Glomerular visceral epithelial cell (primary cell): ENCODE data around the gene PREX1.
A peak's percentile ranks its signal among the peaks of the same experiment; 100 is the strongest.

Experiments
- DNase-seq: peaks from one replicate; pipeline ENCODE4 v3.0.0-alpha.2; 2016; ENCODE audit errors: extremely low spot score

PREX1 gene

DNA sequence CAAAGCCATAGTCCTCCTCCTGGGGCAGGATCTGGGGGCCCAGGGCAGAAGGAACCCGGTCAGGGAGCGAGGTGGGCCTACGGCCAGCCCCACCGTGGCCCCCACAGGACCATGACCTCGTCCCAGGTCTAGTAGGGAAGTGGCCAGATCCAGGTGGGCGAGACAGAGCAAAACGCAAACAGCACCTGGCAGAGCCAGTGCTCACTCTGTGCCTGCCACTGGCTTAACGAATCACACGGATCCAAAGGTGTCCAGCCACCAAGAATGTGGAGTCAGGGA, 169.7 kb downstream of the PREX1 start:
- no peak for DNase-seq

- DNase-seq: peak; percentile 75
Measured at GRCh38 chr20:48657426-48658197, 170.2 kb downstream of the PREX1 start.

- peak; percentile 16 for DNase-seq
Measured at GRCh38 chr20:48656661-48657211, 171.1 kb downstream of the PREX1 start.

DNA sequence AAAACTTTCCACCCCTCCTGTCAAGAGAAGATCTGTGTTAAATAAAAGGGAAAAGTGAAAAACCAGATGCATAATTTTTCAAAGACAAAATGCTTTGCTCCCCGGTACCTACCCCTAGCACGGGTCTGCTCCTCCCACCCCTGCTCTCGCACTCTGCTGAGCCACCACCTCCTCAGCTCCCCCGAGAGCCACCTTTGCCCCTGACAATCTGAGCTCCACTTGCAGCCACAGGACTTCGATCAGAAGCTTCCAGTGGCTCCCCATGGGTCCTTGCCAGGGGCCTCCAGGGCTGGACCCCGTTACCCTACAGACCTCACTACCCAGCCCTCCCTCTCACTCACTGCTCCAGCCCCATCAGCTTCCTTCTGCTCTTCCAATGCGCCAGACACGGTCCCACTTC, 171.7 kb downstream of the PREX1 start:
- no peak for DNase-seq

GRCh38 chr20:48653706-48654051, 174.1 kb downstream of the PREX1 start:
- DNase-seq: no peak

DNA sequence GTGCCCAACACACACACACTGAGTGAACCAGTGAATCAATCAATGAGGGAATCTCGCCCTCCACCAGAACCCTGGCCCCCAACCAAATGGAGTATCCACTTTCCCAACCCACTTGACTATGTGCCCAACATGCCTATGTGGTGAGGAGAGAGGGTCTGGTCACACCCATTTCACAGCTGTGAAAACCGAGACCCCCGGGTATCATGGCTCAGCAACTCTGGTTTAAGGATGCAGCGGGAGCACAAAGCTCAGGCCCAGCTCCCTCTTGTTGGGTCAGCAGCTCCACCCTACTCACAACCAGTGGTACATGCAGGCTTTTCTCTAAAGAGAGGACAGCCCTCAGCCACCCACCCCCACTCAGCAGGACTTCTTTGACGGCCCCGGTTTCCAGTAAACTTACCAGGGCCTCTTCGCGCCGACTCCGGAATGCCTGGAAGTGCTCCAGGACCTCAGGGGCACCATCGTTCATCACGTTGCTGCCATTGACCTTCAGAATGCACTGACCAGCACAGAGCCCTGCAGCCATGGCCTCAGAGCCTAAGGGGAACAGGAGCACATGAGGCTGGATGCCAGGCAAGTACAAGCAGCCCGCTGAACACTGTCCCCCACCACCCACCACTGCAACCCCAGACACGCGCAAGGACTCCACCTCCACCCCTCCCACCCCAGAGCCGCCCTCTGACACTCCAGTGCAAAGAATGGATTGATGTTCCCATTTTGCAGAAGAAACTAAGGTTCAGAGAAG, 174.7 kb downstream of the PREX1 start:
- no peak for DNase-seq

DNA sequence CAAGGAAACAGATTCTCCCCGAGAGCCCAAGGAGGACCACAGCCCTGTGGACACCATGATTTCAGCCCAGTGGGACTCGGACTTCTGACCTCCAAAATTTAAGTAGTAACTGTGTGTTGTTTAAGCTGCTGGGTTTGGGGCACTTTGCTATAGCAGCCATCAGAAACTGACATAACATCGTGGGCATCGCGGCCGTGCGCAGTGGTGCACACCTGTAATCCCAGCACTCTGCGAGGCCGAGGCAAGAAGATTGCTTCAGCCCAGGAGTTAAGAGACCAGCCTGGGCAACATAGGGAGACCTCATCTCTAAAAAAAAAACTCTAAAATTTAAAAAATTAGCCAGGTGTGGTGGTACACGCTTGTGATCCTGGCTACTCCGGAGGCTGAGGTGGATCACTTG, 175.8 kb downstream of the PREX1 start:
- DNase-seq: no peak

DNA sequence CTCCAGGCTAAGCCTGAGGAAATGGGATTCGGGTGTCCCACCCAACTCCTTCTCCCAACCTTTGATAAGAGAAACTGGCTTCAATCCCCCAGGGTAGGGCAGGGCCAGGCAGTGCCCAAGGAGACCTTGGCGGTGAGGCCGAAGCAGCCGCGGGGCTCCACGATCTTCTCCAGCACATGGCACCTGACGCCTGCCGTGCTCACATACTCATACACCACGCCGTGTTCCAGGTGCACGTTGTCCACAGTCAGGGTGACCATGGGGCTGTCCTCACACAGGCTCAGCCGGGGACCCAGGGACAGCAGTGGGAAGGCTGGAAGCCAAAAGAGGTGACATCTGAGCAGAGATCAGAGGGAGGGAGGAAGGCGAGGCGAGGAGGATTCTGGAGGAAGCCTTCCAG, 176.5 kb downstream of the PREX1 start:
- no peak for DNase-seq

DNA sequence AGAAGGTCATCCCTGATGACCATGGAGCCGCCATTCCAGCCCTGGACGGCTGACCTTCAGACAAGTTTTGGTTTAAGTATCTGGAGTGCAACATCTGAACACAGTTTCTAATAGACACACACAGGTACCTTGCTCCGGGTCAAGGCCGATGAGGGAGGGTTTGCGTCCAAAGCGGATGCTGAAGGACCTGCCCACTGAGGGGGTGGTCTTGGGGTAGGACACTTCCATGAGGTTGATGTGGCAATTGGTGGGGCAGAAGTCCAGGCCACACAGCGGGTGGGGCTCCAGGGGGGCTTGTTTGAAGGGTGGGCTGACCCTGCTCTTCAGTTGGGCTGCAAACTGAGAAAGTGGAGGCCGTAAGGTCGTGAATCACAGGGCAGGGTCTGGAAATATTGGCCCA, 177.9 kb downstream of the PREX1 start:
- DNase-seq: no peak

DNA sequence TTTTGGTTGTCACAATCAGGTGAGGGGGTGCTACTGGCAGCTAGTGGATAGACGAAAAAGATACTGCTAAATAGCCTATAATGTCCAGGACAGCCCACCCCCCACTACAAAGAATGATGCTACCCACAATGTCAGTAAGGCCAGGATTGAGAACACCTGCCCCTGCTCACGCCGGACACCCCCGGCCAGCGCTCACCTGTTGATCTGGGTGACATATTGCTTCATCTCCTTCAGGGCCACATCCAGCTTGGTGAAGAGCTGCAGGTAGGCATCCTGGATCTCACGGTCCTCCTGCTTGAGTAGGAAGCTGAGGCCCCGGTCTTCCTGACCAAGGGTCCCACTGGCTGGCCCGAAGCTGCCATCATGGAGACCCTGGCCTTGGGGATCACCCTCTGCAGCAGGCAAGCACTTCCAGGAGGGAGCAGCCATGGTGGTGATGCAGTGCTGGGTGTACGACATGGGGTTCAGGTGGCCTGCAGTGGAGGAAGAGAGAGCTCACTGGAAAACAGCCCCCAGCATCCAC, 178.6 kb downstream of the PREX1 start:
- DNase-seq: no peak

GRCh38 chr20:48648482-48649051, 179.2 kb downstream of the PREX1 start:
- no peak for DNase-seq

DNA sequence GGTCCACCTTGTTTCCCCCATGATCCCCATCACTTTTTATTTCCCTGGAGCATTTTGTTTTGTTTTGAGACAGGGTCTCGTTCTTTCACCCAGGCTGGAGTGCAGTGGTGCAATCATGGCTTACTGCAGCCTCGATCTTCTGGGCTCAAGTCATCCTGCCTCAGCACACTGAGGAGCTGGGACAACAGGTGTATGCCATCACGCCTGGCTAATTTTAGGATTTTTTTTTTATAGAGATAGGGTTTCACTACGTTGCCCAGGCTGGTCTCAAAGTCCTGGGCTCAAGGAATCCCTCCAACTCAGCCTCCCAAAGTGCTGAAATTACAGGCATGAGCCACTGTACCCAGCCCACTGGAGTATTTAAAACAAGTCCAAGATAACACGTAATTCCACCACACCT, 179.9 kb downstream of the PREX1 start:
- no peak for DNase-seq

DNA sequence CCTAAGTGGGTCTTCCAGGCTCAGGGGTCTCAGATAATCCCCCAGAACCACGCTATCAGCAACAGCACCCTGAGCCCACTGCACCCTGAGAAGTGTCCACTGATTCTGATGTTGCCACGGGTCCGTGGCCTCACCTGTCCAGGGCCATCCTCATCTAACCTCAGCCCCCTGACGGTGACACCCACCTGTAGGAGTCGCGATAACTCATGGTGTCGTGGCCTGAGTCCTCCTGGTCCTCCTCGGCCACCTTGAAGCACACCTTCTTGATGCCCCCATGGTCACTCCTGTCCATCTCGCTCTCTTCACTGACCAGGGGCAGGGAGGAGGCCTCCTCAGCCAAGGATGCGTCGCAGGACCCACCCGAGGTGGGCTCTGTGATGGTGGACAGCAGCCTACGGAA, 182.1 kb downstream of the PREX1 start:
- DNase-seq: no peak

DNA sequence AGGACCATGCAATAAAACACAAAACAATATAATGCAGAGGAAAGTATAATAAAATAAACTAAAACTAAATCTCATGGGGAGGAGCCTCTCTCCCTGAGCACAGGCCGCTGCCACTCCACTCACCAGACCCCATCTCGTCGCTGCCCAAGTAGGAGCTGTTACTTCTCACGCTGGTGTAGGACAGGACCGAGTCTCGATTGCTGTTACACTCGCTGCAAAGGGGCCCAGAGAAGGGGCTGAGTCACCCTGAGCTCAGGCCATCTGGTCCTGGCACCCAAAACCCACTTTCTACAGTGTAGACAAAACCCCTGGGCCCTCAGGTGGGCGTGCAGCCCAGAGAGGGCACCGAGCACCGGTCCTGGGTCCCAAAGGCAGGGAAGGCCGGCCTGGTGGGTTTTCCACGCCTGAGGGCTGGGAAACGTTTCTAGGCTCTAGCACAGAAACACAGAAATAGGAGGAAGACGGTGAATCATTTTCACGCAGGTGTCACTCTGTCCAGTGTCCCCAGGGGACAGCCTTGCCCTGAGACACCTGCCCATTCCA, 183.4 kb downstream of the PREX1 start:
- no peak for DNase-seq

DNA sequence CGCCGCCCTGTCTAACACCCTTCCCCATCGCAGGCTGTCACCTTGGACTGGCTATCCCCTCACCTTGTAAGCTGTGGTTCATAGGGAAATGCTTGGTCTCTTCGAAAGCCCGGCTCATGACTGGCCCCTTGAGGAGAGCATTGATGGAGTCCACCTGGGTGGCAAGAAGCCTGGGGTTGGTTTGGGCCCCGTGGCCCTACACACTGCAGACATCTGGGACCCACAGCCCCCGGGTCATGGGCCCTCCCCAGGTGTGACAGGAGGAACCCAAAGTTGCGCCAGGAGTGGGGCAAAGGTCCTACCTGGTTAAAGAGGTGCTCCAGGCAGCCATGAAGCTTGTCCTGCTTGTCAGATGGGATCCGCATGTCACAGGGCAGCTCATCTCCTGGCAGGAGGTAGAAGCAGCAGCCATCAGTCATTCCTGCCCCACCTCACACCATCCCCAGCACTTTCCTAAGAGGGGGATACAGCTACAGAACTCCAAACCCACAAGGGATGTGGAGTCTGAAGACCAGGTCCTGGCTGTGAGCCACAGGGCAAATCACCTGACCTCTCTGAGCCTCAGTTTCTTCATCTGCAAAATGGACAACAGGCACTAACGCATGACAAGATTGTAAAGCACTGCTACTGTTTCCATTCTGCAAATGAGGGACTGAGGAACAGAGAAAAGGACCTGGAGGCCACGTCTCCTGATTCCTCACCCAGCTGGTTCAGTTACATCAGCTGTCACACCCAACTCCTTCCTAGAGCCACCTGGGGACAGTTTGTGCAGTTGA, 185.5 kb downstream of the PREX1 start:
- DNase-seq: no peak

- no peak for DNase-seq
Measured at GRCh38 chr20:48640871-48641270, 186.9 kb downstream of the PREX1 start.

DNA sequence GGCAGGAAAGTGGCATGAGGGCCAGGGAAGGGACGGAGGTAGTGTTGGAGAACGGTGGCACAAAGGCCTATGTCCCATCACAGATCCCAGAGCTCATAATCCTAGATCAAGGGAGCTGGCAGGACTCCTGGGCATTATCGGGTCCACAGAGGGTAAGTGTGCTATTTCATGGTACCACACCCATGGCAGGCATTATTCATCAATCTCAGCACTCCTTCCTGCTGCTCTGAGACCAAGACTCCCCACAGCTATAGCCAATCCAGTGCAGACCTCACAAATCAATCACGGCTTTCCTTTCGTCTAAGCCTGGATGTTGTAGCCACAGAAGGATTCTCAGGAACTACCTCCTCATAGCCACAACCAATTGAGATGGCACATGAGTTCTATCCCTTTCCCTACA, 187.9 kb downstream of the PREX1 start:
- DNase-seq: no peak

DNA sequence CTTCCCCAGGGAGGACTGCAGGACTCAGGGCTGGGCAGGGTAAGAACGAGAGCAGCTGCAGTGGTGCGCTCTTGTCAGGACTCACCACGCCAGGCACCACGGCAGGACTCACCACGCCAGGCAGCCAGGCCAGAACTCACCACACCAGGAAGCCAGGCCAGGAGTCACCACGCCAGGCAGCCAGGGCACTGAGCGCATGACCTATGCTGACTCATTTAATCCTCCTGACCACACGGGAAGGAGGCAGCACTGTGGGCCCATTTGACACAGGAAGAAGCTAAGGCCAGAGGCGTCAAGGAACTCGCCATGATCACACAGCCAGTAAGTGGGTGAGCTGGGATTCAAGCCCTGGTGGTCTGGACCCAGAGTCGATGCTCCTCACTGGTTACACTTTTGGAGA, 189.3 kb downstream of the PREX1 start:
- DNase-seq: peak; percentile 91

- no peak for DNase-seq
Measured at GRCh38 chr20:48637461-48637860, 190.3 kb downstream of the PREX1 start.

- DNase-seq: no peak
Measured at GRCh38 chr20:48636301-48636700, 191.5 kb downstream of the PREX1 start.

DNA sequence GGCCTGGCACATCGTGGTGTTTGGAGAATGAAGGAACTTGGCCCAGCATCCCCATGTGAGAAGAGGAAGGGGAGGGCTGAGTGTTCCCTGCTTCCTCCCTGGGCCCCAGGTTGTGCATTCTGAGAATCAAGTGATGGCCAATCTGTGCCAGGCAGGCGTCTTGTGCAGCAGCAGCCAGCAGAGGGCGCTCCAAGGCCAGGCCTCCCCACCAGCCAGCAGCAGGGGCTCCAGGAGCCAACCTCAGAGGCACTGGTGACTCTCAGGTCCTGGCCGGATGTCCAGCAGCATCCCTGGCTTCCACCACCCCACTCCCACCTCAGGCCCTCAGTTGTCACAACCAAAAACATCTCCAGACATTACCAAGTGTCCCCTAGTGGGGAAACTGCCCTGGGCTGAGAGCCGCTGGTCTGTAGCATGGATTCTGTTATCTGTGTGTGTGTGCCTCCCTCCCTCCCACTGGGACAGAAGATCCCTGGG, 192.0 kb downstream of the PREX1 start:
- peak; percentile 70 for DNase-seq

DNA sequence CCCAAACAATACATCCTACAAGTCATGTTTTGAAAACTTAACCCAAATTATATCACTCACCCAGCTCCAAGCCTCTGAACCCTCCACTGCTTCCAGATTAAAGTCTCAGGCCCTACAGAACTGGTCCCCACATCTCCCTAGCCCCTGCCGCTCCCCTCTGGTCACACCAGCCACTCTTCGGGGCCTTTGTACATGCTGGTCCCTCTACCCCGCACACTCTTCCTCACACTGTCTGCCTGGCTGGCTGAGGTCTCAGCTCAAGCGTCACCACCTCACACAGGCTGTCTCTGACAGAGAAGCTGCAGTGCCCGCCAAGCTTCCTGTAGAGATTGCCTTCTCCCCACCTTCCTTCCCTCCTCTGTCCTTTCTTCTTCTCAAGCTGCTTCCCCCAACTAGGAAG, 192.4 kb downstream of the PREX1 start:
- DNase-seq: no peak
